MCF 10A (cell line): Measurements from ENCODE around the gene CBX3. TPM values are rescaled to one million over a fixed set of nuclear protein-coding genes. Genes with fewer than 3 reads are reported as not detected.
"Not testable (repeated sequence)": the region's sequence is repeated elsewhere in the genome, so short reads cannot be mapped to it uniquely, and the experiment has no call there.

ENCODE experiments used
- Bru-seq: library from RNA; stranded (reverse); fragments of 400-500 nt; gene quantifications from one replicate; lab custom pipeline; 2021; lab: Mats Ljungman, UMichigan
- BruChase-seq, 2 experiments: library from RNA; stranded (reverse); fragments of 400-500 nt; gene quantifications; one replicate each; lab custom pipeline; 2021; lab: Mats Ljungman, UMichigan
- BruUV-seq: library from RNA; stranded (reverse); fragments of 400-500 nt; replicated peaks from 2 replicates; lab custom pipeline; 2021; lab: Mats Ljungman, UMichigan
- CTCF ChIA-PET: fragments of 300-600 bp; sonication (Branson Sonifier 250); formaldehyde crosslinking; extraction: SDS; loops from one replicate; lab custom pipeline; 2021; ENCODE audit warnings: antibody characterized with exemption, inconsistent platforms; lab: Yijun Ruan, JAX
- POLR2A ChIA-PET: fragments of 300-600, 350-650 bp; sonication (Branson Sonifier 250); formaldehyde crosslinking; extraction: SDS; loops from one replicate; lab custom pipeline; 2020; ENCODE audit warnings: antibody characterized with exemption, inconsistent platforms; lab: Yijun Ruan, JAX
- DNase-seq: peaks from one replicate; pipeline ENCODE4 v3.0.0-alpha.2; 2018; ENCODE audit not compliant: unreplicated experiment
- H3K27ac Mint-ChIP-seq: one replicate; pipeline ENCODE4 v1.8.0; 2022; ENCODE audit warnings: mild to moderate bottlenecking, low read depth, mixed read lengths; ENCODE audit not compliant: unreplicated experiment
- H3K27me3 Mint-ChIP-seq: one replicate; pipeline ENCODE4 v1.8.0; 2022; ENCODE audit warnings: mixed read lengths; ENCODE audit not compliant: insufficient read depth, unreplicated experiment
- H3K36me3 Mint-ChIP-seq: one replicate; pipeline ENCODE4 v1.8.0; 2022; ENCODE audit warnings: mild to moderate bottlenecking, moderate library complexity, mixed read lengths; ENCODE audit not compliant: insufficient read depth, unreplicated experiment
- H3K4me1 Mint-ChIP-seq: one replicate; pipeline ENCODE4 v1.8.0; 2022; ENCODE audit warnings: mixed read lengths; ENCODE audit not compliant: insufficient read depth, unreplicated experiment
- H3K4me3 Mint-ChIP-seq: one replicate; pipeline ENCODE4 v1.8.0; 2022; ENCODE audit warnings: mild to moderate bottlenecking, moderate library complexity, mixed read lengths; ENCODE audit not compliant: unreplicated experiment
- H3K9me3 Mint-ChIP-seq: one replicate; pipeline ENCODE4 v1.8.0; 2022; ENCODE audit warnings: mixed read lengths; ENCODE audit not compliant: unreplicated experiment
- intact Hi-C: fragments of 100-400 bp; cut with micrococcal nuclease; formaldehyde crosslinking; loops from 2 replicates; pipeline ENCODE4 v1.14.1; 2022
- long read RNA-seq: library from polyadenylated mRNA; stranded (forward); transcript quantifications from one replicate; pipeline ENCODE4 v2.0.0, GENCODE V29; 2022
- total RNA-seq: library from RNA; stranded (reverse); gene quantifications from 2 replicates; pipeline ENCODE4 v1.2.3, GENCODE V29; 2022
- TF ChIP-seq, protein P1 (sequence below): fragments of 200-600 bp; IDR thresholded peaks from one replicate; pipeline ENCODE4 v1.8.0; 2022; ENCODE audit warnings: antibody characterized with exemption, mild to moderate bottlenecking; ENCODE audit not compliant: unreplicated experiment

The CBX3 gene
- total RNA-seq (137 and 171 TPM in 2 replicates), Bru-seq, nascent RNA (percentile 96 among the genes with signal in this experiment), BruChase-seq, experiment 1, labeled RNA remaining after a 6-hour chase (percentile 99 among the genes with signal in this experiment), BruChase-seq, experiment 2, labeled RNA remaining after a 2-hour chase (percentile 98 among the genes with signal in this experiment)
- long read RNA-seq, transcript CBX3-202 (6 exons, 1,857 nt), result major isoform, 460 of 579 reads
- long read RNA-seq, transcript CBX3-203 (6 exons, 1,717 nt), result minor isoform, 14 of 579 reads
- long read RNA-seq, transcript CBX3-201 (6 exons, 2,128 nt), result minor isoform, 17 of 579 reads
- long read RNA-seq, partial matches to known transcripts, result 29 of 579 reads
- long read RNA-seq, other reads (novel, unspliced or antisense), result 57 of 579 reads

DNA sequence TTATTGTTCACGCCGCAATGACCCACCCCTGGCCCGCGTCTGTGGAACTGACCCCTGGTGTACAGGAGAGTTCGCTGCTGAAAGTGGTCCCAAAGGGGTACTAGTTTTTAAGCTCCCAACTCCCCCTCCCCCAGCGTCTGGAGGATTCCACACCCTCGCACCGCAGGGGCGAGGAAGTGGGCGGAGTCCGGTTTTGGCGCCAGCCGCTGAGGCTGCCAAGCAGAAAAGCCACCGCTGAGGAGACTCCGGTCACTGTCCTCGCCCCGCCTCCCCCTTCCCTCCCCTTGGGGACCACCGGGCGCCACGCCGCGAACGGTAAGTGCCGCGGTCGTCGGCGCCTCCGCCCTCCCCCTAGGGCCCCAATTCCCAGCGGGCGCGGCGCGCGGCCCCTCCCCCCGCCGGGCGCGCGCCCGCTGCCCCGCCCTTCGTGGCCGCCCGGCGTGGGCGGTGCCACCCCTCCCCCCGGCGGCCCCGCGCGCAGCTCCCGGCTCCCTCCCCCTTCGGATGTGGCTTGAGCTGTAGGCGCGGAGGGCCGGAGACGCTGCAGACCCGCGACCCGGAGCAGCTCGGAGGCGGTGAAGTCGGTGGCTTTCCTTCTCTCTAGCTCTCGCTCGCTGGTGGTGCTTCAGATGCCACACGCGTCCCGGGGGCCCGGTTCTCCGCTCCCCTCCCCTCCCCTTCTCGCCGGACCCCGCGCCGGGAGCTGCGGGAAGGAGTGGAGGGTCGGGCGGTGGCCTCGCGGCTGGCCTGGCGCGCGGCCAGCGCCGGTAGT lies at the start of gene CBX3:
TSS of gene CBX3 (plus strand) at position 499 of the 772 bp plus-strand sequence. CDS start 1,254 bp downstream, outside the sequence.
- Mint-ChIP-seq H3K27me3 (no peaks in the 10 kb centered on the region), H3K27ac (peak within 1 kb of the TSS; percentile 99), H3K36me3 (peaks cover 80% of the 10 kb centered on the region), H3K4me1 (peaks cover 34% of the 10 kb centered on the region), H3K4me3 (peak within 1 kb of the TSS; percentile 98), H3K9me3 (no peaks in the 10 kb centered on the region)
- POLR2A ChIA-PET, result interaction anchor here (0.7 to 12.9 kb wide), 28 partner anchors 9 to 961 kb away, joined by 3 to 268 read pairs (median 5); partner anchors contain the start of genes HOXA1, HOXA5 and SNX10
- BruUV-seq, result no TSS peak
- CTCF ChIA-PET, result interaction anchor here (1.0 to 1.4 kb wide), 3 partner anchors 111 to 466 kb away, joined by 3 to 4 read pairs (median 3); no protein-coding TSS in a partner anchor
- intact Hi-C loops, result loop anchor here (2.0 to 5.0 kb wide), 3 partner anchors 146 to 941 kb away; partner anchors contain the start of gene HOXA5
- TF ChIP-seq, protein P1, sequence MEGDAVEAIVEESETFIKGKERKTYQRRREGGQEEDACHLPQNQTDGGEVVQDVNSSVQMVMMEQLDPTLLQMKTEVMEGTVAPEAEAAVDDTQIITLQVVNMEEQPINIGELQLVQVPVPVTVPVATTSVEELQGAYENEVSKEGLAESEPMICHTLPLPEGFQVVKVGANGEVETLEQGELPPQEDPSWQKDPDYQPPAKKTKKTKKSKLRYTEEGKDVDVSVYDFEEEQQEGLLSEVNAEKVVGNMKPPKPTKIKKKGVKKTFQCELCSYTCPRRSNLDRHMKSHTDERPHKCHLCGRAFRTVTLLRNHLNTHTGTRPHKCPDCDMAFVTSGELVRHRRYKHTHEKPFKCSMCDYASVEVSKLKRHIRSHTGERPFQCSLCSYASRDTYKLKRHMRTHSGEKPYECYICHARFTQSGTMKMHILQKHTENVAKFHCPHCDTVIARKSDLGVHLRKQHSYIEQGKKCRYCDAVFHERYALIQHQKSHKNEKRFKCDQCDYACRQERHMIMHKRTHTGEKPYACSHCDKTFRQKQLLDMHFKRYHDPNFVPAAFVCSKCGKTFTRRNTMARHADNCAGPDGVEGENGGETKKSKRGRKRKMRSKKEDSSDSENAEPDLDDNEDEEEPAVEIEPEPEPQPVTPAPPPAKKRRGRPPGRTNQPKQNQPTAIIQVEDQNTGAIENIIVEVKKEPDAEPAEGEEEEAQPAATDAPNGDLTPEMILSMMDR, result no peak
- DNase-seq, result peak; percentile 87

DNA sequence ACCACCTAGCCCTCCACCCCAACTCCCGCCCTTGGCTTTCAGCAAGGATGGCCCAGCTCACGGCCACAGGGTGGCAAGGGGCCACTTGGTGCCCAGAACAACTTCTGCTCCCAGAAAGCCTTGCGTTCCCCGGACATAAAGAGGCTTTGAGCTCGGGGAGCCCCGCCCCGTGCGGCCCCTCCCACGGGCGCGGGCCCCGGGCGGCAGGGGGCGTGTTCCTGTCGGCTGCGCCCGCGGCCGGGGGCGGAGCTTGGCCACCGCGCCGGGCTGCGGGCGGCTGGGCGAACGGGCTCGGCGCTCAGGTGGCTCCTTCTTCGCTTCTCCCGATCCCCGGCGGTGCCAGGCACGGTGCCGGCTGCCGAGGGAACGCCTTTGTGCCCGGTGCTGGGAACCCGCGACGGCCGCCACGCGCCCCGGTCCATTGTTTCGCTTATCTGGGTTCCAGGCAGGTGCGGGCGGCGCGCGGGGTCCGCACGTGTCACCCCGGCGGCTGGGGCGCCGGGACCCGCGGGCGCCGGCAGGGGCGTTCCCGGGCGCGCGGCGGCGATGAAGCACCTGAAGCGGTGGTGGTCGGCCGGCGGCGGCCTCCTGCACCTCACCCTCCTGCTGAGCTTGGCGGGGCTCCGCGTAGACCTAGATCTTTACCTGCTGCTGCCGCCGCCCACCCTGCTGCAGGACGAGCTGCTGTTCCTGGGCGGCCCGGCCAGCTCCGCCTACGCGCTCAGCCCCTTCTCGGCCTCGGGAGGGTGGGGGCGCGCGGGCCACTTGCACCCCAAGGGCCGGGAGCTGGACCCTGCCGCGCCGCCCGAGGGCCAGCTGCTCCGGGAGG lies 49.4 kb upstream of the CBX3 start, which contains the start of gene NFE2L3:
TSS of gene NFE2L3 (plus strand) at position 246 of the 829 bp plus-strand sequence. CDS start at position 547, 301 bp downstream.
- H3K4me3 Mint-ChIP-seq, result peak within 1 kb of the TSS; percentile 66
- peak; percentile 64 for DNase-seq

DNA sequence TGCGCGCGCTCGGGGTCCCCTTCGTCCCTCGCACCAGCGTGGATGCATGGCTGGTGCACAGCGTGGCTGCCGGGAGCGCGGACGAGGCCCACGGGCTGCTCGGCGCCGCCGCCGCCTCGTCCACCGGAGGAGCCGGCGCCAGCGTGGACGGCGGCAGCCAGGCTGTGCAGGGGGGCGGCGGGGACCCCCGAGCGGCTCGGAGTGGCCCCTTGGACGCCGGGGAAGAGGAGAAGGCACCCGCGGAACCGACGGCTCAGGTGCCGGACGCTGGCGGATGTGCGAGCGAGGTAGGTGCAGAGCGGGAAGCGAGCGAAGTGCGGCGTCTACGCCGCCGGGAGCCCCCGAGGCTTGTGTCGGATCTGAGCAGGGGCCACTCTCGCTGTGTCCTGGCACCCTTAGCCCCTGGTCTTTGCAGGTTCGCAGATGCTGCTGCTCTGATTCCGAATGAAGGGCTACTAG lies 48.7 kb upstream of the CBX3 start:
- Mint-ChIP-seq H3K4me3 (peak overlapping the region; percentile 66), H3K4me1 (peaks cover 23% of the 10 kb centered on the region)
- not testable (repeated sequence) for H3K9me3 Mint-ChIP-seq, H3K27ac Mint-ChIP-seq, H3K27me3 Mint-ChIP-seq, DNase-seq, H3K36me3 Mint-ChIP-seq, BruUV-seq
- POLR2A ChIA-PET, result interaction anchor here (0.7 to 1.2 kb wide), 5 partner anchors 9 to 1022 kb away, joined by 3 to 7 read pairs (median 4); no protein-coding TSS in a partner anchor
- CTCF ChIA-PET, result interaction anchor here (0.8 to 1.2 kb wide), 2 partner anchors 13 to 213 kb away, joined by 3 to 5 read pairs; no protein-coding TSS in a partner anchor
- intact Hi-C loops, result loop anchor here (5.0 kb wide), 1 partner anchor 61 kb away; no protein-coding TSS in a partner anchor

More for the DNA sequence above, 49.4 kb upstream of the CBX3 start, which contains the start of gene NFE2L3:
- BruUV-seq, result no TSS peak
- intact Hi-C loops, result loop anchor here (5.0 kb wide), 1 partner anchor 60 kb away; no protein-coding TSS in a partner anchor
- POLR2A ChIA-PET, result interaction anchor here (0.6 to 1.2 kb wide), 9 partner anchors 9 to 1021 kb away, joined by 3 to 7 read pairs (median 4); no protein-coding TSS in a partner anchor
- Mint-ChIP-seq H3K27ac (no peak within 1 kb of the TSS), H3K36me3 (no peaks in the 10 kb centered on the region), H3K27me3 (no peaks in the 10 kb centered on the region), H3K4me1 (peaks cover 23% of the 10 kb centered on the region), H3K9me3 (no peaks in the 10 kb centered on the region)
- TF ChIP-seq, protein P1, result no peak
- CTCF ChIA-PET, result interaction anchor here (0.8 to 1.3 kb wide), 6 partner anchors 14 to 213 kb away, joined by 3 to 5 read pairs (median 4); no protein-coding TSS in a partner anchor
